Stimulated activated CD4-positive, alpha-beta T cell treated with anti-CD3 and anti-CD28 coated beads, Interleukin-12 subunit alpha, Interleukin-12 subunit beta, amount 100 ng/mL, for 4 hours (primary cell): Measurements from ENCODE around the gene EML1.
"Not testable (repeated sequence)": the region's sequence is repeated elsewhere in the genome, so short reads cannot be mapped to it uniquely, and the experiment has no call there.

ENCODE experiments used
- DNase-seq: peaks from one replicate; pipeline ENCODE4 v3.0.0-alpha.2; 2020

Gene EML1

GRCh38 chr14:99943620-99944019 lies 150.4 kb downstream of the EML1 start:
- no peak for DNase-seq

DNA sequence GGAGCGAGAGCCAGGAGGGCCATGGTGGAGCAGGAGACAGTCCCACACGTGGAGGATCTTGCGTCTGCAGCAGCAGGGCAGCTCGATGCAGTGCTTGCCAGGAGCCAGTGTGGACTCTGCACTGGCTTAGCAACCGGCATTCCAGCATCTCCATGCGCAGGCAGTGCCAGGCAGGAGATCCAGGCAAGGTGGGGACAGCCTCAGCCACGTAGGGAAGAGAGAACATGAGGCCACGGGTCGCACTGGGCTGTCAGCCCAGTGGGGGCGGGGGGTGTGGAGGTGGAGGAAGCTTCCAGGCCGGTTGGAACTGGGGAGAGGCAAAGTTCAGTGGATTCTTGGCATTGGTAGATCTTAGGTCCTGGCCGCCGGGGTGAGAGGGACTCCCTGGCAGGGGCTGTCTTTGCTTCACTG lies 151.0 kb downstream of the EML1 start:
- DNase-seq: no peak

GRCh38 chr14:99945732-99946651 lies 152.8 kb downstream of the EML1 start:
- no peak for DNase-seq

DNA sequence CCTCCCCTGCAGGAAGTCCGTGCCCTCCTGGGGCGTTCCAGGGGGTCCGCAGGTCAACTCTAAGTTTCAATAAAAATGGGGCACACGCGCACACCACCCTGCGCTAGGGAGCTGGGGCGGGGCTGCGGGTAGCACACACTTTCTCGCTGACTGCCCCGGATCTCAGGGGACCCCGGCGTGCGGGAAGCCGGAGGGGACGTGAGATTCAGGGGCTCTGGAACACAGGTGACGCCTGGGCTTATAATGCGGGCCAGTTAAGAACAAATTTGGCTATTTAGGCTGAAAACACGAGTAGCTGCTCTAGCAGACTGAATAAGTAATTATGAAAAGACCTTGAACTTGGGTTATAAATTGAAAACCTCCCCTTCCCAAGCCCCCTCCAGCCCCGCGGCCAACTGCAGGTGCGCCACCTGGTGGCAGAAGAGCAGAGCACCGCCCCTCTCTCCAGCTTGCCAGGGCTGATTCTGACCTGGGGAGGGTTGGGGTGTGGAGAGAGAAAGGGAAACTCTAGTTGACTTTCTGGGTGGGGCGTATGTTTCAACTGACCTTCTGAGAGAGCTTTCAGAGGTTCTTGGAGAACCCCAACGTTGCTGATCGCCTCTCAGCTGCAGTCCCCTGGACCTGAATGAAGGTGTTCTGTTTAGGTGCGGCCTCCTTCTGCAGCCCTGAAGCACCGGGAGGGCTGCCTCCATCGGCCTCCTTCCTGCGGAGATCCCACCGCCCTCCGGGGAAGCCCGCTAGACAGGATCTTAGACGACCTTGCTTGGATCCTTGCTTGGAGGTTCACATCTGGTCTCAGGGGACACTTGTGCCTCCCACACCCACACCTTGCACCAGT lies 153.7 kb downstream of the EML1 start:
- DNase-seq: peak; percentile 53

- DNase-seq: no peak
These were observed 154.5 kb downstream of the EML1 start for GRCh38 chr14:99947695-99948094.

DNA sequence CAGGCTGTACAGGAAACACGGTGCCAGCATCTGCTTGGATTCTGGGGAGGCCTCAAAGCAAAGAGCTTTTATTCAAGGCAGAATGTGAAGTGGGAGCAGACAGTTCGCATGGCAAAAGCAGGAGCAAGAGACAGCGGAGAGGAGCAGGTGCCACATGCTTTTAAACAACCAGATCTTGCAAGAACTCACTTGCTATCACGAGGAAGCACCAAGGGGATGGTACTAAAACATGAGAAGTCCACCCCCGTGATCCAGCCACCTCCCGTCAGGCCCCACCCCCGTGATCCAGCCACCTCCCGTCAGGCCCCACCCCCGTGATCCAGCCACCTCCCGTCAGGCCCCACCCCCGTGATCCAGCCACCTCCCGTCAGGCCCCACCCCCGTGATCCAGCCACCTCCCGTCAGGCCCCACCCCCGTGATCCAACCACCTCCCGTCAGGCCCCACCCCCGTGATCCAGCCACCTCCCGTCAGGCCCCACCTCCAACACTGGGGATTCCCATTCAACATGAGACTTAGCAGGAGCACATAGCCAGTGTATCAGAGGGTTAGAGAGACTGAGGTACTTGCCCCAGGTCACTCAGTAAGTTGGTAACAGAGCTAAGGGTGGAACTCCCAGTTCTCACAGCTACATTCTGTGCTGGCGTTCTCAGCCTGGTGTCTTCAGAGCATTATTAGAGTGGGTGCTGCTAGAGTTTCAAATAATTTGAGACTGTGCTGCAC lies 156.0 kb downstream of the EML1 start:
- DNase-seq: not testable (repeated sequence)

GRCh38 chr14:99950181-99950580 lies 157.0 kb downstream of the EML1 start:
- DNase-seq: no peak

- DNase-seq: no peak
These were observed 157.9 kb downstream of the EML1 start for GRCh38 chr14:99951085-99951484.

GRCh38 chr14:99952039-99952438 lies 158.8 kb downstream of the EML1 start:
- DNase-seq: no peak

- no peak for DNase-seq
These were observed 159.2 kb downstream of the EML1 start for GRCh38 chr14:99952453-99952852.

DNA sequence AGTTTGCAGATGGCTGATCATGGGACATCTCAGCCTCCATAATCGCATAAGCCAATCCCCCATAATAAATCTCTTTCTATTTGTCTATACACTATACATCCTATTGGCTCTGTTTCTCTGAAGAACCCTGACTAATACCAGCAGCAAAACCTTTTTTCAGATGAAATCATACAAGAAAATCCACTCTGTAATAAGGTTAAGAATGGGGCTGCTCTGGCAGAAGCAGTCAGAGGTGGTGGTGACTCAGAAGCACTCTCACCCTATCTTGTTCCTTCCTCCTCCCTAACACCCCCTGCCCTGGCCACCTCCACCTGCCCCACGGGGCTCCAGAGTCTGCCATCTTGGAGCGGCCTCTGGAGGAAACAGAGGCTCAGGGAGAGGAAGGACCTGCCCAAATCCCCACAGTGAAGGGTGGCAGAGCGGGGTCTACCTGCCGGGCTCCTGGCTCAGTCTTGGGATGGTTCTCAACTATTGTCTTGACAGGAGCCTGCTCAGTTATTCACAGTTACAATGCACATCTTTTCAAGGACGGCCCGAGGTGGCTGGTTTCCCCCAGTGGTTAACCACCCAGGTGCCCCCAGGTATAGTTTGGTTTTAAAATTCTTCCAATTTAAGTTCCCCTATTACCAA lies 162.7 kb downstream of the EML1 start:
- no peak for DNase-seq

GRCh38 chr14:99958380-99958779 lies 165.2 kb downstream of the EML1 start:
- DNase-seq: no peak

DNA sequence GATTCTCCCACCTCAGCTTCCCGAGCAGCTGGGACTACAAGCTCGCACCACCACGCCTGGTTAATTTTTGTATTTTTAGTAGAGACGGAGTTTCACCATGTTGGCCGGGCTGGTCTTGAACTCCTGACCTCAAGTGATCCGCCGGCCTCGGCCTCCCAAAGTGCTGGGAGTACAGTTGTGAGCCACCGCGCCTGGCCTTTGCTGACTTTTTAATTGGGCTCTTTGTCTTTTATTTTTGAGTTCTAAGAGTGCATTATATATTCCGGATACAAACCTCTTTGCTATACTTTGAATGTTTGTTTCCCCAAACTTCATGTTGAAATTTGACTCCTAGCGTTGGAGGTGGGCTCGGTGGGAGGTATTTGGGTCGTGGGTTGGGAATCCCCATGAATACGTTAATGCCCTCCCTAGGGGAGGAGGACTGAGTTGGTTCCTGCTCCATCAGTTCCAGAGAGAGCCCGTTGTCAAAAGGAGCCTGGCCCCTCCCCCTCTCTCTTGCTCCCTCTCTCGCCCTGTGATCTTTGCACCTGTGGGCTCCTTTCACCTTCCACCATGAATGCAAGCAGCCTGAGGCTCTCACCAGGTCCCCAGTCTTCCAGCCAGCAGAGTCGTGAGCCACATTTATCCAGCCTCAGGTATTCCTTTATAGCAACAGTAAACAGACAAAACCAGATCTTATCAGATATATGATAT lies 168.8 kb downstream of the EML1 start:
- DNase-seq: no peak

DNA sequence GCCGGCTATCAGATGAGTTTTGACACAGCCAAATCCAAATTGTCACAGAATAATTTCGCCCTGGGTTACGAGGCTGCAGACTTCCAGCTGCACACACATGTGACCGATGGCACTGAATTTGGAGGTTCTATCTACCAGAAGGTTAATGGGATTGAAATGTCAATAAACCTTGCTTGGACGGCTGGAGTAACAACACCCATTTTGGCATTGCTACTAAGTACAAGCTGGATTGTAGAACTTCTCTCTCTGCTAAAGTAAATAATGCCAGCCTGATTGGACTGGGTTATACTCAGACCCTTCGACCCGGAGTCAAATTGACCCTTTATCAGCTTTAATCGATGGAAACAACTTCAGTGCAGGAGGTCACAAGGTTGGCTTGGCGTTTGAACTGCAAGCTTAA lies 171.8 kb downstream of the EML1 start:
- no peak for DNase-seq

GRCh38 chr14:99966037-99966835 lies 173.0 kb downstream of the EML1 start:
- DNase-seq: no peak

DNA sequence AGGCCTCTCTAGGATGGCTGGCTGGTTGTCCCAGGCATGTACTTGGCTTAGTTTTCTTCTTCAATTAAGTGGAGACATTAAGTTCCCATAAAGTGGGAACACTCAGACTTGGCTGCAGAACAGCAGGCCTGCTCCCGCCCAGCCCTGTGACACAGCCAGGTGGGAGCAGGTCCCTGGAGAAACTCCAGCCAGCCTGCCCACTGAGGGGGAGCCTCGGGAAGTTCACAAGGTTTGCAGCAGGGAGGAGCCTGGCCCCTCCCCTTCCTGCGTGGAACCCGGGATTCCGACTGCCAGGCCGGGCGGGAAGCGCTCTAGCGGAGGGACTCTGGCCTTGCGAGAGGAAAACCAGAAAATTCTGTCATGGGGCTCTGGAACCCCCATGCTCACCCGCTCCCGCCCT lies 173.7 kb downstream of the EML1 start:
- no peak for DNase-seq

DNA sequence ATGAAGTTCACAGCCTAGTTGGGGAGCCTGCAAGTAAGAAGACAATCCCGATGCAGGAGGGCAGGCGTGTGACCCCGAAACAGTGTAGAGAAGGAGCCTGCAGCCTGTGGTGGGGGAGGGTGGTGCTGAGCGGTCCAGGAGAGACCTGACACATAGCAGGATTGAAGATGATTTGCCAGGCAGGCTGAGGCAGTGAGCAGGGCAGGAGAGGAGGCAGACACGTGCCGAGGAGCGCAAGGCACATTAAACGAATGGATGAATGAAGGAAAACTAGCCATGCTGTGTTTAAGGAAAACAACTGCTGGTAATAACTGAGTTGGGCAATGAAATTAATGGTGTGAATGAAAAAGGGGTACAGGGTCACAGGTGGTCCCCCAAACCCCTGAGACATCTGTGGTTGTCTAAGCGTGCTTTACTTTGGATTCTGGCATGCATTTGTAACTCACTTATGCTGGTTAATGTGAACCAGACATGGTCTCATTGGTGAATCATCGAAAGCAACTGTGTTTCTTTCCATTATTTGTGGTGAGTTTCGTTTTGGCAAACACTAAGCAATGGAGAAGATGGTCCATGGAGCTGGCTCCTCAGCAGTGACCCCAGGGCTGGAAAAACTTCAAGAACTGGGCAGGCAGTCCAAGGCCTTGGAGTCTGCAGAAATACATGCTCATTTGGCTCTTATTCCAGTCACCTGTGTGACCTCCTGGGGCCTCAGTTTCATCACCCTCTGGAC lies 175.1 kb downstream of the EML1 start:
- DNase-seq: no peak

- no peak for DNase-seq
These were observed 175.7 kb downstream of the EML1 start for GRCh38 chr14:99968941-99969340.

DNA sequence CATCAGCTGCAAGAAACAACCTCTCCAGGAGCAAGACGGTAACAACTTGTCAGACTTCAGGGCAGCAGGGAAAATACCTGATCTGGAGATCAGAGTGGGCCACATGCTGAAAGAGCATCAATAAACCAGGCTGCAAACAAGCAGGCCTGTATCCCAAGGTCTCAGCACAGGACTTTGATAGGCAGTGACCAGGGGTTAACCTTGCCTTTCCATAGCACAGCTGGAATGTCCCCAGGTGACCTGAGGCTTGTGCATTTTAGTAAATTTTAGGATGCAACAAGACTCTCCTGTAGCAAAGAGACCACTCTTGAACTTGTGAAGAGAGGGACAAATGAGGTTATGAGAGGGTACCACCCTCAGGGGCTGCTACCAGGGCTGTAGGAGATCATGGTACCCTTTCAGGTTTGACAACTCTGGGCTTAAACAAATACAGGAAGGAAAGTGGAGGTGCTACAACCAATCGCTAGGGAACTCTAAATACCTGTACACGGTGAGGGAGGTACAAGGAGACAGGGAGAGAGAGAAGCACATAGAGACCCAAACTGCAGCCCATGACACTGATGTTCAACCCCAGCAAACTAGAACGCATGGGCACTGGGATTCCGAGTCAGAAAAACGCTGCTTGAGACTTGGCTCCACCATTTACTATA lies 176.6 kb downstream of the EML1 start:
- no peak for DNase-seq
